NCI-H69 (cell line): Measurements from ENCODE around the gene ADCK1.
A peak's percentile ranks its signal among the peaks of the same experiment; 100 is the strongest.
"Not testable (repeated sequence)": the region's sequence is repeated elsewhere in the genome, so short reads cannot be mapped to it uniquely, and the experiment has no call there.

Experiments
- DNase-seq: peaks from one replicate; lab custom pipeline; 2025; lab: John Stamatoyannopoulos, UW

ADCK1 gene

DNA sequence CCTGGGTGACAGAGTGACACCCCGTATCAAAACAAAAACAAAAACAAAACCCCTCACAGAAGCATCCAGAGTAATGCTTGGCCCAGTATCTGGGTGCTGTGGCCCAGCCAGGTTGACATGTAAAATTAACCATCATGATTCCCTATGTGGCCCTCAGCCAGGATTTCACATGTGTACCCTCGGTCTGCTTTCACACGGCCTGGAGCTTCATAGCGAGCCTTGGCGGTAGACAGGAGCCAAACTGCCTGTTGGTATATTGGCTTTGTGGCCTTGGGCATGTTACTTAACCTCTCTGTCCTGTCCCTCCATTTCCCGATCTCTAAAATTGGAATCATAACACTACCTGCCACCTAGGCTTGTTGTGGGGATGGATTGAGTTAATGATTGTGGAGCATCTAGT is 65.5 kb downstream of the ADCK1 start:
- DNase-seq = no peak

DNA sequence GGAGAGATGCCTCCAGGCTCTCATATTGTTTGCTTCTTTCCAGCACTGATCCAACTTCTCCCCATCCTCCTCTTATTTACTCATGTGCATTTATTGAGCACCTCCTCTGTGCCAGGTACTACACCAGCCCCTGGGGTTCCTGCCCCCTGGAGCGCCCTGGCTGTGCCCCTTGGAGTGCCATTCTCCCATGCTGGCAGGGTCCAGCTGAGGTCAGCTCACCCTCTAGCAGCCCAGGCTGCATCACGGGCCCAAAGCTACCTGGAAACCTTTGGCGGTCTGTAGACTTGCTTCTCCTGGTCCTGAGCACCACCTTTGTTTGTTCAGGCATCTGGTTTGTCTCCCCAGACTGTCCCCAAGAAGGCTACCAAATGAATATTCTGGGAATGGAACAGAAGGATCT is 67.0 kb downstream of the ADCK1 start:
- DNase-seq = peak; percentile 39

DNA sequence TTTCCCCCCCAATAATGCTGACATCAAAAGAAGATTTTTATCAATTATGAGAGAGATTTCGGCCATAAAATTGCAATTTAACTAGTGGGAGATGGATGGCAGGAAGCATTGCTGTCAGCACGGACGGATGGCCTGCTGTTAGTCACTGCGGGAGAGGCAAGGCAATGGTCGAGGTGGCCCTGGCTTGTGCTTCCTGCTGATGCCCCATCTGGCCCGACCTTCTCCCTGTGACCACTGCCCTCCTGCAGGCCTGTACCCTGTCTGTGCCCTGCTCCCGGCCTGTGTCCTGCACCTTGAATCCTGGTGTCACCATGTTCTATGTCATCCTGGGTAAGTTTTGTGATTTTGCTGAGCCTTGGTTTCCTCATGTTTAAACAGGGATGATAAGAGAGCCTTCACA is 67.6 kb downstream of the ADCK1 start:
- DNase-seq = no peak

DNA sequence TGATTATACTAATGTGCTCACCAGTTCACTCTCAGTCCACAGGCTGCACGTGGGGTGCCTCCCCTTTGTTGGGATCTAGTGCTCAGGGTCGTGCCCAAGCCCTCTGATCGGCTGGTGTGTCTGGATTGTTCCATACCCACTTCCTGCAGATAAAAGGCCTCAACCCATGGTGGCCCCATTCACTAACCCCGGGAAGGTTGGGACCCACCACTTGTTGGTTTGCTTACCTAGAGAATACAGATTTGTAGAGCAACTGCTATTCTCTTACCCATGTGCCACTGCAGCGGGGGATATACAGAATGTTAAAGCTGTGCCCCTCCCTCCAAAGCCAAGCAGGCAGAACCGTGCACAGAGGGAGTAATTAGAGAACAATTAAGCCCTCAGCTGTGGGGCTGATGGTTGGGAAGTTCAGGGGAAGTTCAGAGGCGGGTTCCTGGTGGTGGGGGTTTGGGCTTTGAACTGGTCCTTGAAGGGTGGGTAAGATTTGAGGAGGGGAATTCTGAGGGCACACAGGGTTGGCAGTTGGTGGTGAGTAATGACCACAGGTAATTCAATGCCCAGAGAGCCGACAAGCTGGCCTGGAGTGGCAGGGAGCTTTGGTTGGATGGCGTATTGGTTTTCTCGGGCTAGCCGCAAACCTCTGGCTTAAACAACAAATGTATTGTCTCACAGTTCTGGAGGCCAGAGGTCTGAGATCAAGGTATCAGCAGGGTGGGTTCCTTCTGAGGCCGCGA is 68.8 kb downstream of the ADCK1 start:
- DNase-seq = peak; percentile 96

DNA sequence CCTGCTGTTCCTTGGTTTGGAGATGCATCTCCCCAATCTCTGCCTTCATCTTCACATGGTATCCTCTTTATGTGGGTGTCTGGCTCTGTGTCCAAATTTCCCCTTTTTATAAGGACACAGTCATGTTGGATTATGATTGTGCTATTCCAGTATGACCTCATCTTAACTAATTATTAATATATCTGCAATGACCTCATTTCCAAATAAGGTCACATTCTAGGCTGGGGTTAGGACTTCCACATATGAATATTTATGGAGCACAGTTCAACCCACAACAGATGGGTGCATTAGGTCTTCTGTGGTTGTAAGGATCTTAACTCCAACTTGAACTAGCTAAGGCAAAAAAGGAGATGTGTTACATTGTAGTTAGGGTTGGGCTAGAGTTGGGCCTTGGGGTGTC is 69.4 kb downstream of the ADCK1 start:
- no peak for DNase-seq

DNA sequence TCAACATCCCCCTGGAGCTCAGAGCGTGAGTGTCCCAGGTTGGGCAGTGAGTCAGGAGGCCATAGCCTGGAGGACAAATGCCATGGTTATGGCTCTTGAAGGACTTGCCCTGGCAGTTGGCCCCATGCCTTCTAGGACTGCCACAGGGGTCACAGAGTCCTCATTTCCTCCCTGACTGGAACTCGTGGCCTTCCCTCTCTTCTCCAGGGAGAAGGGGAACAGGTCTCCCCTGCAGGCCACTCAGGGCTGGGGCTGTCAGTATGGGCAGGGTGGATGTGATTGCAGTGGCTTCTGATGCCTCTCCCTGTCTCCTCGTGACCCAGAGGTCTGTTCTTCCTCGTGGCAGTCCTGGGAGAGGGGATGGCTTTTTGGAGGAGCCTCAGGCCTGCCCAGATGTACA is 70.7 kb downstream of the ADCK1 start:
- DNase-seq = no peak

DNA sequence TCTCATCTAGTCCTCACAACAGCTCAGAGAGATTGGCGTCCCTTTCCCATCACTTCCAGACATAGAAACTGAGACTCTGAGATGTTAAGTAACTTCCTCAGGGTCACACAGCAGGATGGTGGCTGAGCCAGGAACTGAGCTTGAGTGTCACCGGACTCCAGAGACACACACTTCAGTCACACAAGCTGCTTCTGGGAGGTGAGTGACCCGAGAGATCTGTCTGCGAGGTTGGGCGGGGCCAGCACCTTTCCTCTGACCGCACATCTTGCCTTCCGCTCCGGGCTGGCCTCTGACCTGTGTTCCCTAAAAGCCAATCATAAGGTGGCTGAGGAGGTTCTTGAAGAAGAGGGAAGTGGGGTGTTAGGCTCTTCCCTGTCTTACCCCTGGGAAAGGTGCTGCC is 72.2 kb downstream of the ADCK1 start:
- DNase-seq = no peak

DNA sequence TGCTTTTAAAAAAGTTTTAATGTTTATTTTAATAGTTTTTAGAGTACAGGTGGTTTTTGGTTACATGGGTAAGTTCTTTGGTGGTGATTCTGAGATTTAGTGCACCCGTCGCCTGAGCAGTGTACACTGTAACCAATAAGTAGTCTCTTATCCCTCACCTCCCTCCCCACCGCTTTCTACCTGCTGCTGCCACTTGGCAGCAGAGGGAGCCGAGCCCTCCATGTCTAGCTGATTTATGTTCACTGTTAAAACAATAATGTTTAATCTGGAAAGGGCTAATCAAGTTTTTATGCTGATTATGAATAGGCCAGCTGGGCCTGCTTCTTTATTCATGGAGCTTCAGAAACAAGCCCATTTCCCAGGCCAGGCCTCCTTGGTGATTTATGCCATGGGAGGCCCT is 73.1 kb downstream of the ADCK1 start:
- peak; percentile 97 for DNase-seq

DNA sequence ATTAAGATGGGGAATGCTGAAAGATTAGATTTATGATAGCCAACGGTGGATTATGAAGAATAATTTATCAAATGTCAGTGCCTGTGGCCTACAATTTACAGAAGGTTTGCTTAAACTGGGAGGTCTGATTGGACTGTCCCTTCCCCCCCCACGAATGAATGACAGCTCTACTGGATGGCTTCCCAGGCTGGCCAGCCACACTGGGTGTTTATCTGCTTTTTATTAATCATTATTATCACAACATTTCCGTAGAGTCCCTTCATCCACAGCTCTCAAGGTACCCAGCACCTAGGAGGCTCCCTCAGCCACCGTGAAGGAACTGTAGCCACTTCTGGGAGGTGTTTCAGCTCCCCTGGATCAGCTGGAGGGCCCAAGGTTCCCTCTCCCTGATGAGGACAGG is 78.9 kb downstream of the ADCK1 start:
- DNase-seq = no peak

DNA sequence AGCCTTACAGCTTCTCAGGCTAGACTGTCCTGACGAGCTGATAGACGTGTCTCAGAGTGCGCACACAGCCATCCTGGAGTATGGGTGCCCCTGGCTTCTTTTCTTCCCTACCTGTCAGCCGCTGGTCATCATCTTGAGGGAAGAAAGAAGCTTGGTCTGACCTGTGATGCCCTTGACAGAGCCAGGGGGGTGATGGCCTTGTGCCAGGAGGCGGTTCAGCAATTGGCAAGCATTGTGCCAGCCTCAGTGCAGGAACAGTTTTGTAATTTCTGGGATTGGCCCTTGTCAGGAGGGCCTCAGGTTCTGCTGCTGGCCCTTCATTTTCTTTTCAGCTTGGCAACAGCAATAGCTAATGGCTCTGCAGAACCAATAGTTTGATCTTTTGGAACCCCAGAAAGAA is 80.1 kb downstream of the ADCK1 start:
- peak; percentile 50 for DNase-seq

DNA sequence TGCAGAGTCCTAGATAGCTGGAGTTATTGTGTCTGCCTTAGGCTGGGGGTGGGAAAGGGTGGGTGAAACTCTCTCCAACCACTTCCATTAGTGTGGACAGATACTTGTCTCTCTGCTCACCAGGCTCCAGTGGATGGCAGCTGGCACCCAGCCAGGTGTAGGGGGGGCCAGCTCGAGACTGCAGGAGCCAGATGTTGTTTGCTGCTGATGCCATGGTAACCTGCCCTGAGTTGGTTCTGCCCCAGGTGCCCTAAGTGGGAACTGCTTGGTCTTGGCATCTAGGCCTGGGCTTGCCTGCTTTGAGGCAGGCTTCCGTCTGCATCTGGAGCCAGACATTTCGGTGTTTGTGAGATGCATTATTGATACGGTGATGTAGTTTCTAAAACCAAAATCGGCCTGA is 82.2 kb downstream of the ADCK1 start:
- peak; percentile 99 for DNase-seq

DNA sequence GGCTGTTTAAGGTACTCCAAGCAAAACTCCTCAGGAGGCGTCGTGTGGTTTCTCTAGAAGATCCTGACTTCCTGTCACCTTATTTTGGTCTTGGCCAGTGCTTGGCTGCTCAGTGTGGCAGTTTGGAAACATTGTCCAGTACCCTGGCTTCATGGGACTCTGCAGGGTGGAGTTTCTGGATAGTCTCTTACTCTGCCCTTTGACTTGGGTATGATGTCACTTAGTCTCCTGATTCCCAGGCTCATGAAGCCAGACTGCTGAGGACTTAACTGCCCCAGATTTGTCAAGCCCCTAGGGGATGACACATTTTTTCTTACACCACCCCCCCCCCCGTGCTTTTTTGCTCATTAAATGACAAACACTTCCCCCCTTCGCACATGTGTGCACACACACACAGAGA is 82.7 kb downstream of the ADCK1 start:
- DNase-seq = peak; percentile 91

DNA sequence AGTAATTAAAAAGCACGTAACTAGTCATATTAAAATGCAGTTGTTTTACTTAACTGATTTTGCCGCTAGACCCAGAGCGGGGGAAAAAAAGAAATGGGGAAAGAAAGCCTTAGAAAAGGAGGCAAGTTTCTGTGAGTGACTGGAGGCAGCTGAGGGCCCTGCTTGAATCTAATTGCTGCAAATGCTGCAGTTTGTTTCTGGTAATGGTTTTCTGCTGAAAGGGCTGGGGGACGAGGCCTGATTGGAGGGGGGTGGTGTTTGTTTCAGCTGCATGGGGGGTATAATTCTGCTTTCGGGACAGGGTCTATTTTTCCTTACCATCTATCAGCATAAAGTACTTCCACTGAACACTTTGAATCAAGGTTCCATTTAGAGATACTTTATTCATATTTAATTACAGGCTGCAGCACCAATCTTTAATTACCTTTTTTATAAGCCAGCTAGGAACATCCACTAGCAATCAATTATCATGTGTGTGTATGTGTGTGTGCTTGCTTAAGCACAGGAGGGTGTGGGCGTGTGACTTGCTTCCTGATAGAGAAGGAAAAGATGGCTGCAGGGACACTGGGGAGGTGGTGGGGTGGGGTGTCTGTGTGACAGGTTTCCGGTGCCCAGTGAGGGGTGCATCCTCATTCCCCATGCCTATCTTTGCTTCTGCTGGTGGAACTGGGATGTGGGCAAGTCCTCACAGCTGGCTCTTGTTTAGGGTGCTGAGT is 83.4 kb downstream of the ADCK1 start:
- DNase-seq = peak; percentile 100

DNA sequence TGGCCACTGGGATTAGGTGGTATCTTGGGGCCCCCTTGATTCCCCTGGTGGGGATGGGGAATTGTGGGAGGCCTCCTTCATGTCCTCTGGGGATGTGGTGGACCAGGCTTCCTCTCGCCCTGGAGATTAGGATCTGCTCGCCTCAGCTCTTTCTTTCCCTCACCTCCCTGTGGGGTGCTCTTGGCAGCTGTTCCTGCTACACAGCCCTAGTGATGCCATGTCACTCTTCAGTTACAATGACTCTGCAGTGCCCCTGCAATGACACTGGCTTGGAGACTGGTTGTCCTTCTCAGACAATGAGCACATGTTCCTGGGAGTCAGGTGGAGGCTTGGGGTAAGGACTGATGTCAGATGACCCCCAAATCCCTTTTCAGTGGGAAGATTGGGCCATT is 83.9 kb downstream of the ADCK1 start:
- peak; percentile 88 for DNase-seq

DNA sequence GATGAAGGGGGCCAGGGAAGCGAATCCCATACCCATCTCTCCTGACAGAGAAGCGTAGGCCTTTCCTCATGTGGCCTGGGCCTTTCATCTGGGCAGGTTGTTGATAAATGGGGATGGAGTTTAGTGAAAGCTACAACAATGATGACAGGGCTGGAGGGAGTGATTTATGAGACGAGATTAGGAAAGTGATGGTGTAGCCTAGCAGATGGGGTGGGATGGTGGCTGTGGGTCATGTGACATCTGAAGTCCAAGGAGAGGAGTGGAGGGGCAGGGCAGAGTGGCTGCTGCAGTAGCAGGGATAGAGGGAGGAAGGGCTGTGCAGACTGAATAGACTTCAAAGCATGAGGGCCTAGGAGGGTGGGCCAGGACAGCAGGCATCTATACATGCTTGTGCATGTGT is 85.5 kb downstream of the ADCK1 start:
- peak; percentile 38 for DNase-seq

DNA sequence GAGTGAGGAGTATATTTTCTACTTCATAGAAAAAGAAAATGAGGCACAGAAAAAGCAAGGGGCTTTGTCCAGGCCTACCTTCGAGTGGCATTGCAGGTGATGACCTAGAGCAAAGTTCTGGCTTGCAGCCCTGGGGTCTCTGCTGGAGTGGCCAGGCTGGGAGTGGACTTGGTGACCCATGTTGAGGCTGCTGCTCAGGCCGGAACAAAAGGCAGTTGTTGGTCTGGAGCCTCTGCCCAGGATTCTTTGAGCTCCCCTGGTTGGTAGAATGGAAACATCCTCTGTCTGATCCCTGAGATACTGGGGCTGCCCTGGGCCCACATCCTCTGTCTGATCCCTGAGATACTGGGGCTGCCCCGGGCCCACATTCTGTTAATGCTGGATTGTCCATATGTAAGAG is 86.1 kb downstream of the ADCK1 start:
- DNase-seq = no peak

DNA sequence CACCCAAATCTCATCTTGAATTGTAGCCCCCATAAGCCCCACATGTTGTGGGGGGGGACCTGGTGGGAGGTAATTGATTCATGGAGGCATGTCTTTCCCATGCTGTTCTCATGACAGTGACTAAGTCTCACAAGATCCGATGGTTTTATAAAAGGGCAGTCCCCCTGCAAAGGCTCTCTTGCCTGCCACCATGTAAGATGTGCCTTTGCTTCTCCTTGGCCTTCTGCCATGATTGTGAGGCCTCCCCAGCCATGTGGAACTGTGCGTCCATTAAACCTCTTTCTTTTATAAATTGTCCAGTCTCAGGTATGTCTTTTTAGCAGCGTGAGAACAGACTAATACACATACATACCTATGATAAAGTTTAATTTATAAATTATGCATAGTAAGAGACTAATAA is 89.0 kb downstream of the ADCK1 start:
- not testable (repeated sequence) for DNase-seq

DNA sequence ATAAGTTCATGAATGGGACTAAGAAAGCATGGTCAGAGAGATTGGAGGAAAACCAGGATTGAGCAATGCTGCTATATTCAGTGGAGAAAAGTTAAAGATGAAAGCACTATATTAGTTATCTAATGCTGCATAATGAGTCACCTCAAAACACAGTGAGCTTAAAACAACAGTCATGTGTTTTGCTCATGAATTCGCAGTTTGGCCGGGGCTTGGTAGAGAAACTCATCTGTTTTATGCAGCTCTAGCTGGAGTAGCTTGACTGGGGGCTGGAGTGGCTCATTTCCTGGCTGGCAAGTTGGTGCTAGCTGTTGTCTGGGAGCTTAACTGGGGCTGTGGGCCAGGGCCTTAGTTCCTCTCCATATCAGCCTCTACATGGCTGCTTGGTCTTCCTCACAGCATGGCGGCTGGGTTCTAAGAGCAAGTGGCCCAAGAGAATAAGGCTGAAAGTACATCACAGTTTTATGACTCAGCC is 90.1 kb downstream of the ADCK1 start:
- DNase-seq = no peak

DNA sequence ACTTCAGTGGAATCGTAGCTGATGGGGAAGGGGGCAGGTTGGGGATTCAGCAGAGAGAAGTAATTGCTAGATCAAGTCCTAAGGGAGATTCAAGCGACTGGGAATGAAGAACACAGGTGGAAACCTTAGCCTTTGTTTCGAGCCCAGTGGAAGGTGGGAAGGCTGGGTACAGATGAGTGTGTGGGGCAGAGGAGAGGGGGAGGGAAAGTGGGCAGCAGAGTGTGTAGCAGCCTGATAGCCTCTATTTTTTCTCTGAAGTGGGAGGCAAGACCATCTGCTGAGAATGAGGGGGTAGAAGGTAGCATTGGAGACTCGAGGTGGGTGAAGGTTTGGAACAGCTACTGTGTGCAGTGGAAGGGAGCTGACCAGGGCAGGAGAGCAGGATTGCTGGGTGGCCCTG is 91.0 kb downstream of the ADCK1 start:
- no peak for DNase-seq

DNA sequence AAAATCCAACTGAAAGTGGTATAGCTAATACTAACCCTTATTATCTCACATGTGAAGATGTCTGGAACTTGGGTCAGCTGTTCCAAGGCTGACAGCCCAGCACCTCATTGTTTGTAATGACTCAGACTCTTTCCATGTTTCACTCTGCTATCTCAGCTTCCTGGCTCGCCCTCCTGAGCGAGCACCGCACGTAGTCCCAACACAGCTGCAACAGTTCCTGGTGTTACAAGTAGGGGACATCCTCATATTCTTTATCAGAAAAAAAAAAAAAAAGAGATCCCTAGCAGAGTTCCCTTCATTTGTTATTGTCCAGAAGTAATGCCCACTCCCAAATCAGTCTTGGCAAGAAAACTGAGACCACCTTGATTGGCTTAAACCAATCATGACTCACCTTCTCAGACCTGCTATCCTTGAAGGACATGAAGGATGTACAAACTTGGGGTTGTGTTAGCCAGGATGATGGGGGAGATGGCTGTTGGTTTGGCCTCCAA is 92.5 kb downstream of the ADCK1 start:
- no peak for DNase-seq

DNA sequence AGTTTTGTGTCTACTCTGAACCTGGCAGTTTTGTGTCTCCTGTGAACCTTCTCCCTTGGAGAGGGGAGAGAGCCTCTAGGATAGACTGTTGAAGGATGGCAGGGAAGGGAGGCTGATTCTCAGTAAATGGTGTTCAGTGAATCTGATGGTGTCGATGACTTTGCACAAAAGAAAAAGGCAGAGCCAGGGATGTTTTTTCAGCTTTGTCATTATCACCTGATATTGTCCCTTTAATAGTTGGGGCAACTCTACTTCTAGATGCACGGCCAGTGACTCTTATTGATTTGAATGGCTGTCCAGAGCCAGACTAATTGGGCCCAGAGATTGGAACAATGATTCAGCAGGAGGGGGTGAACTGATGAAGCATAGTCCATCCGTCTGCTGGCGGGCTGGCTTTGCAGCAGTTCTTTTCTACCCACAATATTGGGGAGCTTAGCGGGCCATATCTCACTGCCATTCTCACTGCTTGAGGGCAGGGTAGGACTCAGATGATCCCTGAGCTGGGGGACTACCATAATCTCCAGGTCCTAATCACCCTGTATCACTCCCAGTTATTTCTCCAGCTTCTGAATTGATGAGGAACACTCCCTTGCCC is 93.1 kb downstream of the ADCK1 start:
- no peak for DNase-seq

DNA sequence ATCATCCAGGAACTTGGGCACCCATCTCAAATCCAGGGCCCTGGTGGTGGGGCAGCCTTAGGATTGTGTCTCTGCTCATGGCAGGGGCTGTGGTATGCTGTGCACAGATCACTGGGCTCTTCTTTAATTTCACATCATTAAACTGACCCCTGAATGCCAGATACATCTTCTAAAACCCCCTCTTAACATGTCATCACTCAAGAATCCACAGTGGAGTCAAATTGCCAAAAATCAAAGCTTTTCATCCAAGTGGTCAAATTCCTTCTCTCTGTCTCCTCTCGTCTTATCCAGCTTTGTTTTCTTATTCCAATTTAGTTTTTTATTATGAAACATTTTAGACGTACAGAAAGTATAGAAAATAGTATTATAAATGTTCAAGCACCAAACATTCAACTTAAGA is 97.5 kb downstream of the ADCK1 start:
- no peak for DNase-seq

DNA sequence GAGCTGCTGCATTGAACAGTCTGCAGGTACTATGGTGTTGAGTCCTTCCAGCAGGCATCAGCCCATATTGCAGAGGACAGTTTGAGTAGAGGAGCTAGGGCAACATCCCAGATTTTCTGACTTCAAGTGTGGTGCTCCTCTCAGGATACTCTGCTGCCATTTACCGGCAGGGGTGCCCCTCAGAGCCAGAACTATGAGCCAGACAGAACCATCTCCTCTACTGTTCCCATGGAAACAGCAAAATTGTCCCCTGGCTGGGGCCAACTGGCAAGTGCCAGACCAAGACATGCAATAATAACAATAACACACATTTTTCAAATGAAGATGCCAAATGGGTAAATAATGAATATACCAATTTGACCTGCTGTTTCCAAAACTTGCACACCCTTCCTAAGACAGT is 102.9 kb downstream of the ADCK1 start:
- DNase-seq = peak; percentile 43
